ENCODE results near the gene EHMT1.
A peak's percentile ranks its signal among the peaks of the same experiment; 100 is the strongest.

EHMT1 gene

GRCh38 chr9:137742698-137743097 is 123.9 kb downstream of the EHMT1 start:
- H3K4me1 ChIP-seq (ENCODE audit: control insufficient read depth, low read depth, low read length): peaks cover 3% of the 10 kb centered on the region
- no peak overlapping the region for H3K27ac ChIP-seq (ENCODE audit: low read depth, low read length)
- H3K4ac ChIP-seq (ENCODE audit: low read depth, low read length): no peak overlapping the region
- no peak overlapping the region for H3K4me3 ChIP-seq (ENCODE audit: low read length)
- no peak overlapping the region for H2AK5ac ChIP-seq (ENCODE audit: low read length)
- H3K9ac ChIP-seq (ENCODE audit: low read length): no peak overlapping the region
- no peak overlapping the region for H2BK120ac ChIP-seq (ENCODE audit: low read depth, low read length)
- no peak overlapping the region for H4K5ac ChIP-seq (ENCODE audit: low read length)
- H3K79me1 ChIP-seq (ENCODE audit: low read length): peaks cover 8% of the 10 kb centered on the region
- H2BK15ac ChIP-seq (replicated peaks; ENCODE audit: low read depth): no peak overlapping the region
- H3K27me3 ChIP-seq (ENCODE audit: insufficient read depth, low read length, poor library complexity): no peaks in the 10 kb centered on the region
- H3K56ac ChIP-seq (ENCODE audit: low read length): no peak overlapping the region
- no peak overlapping the region for H4K8ac ChIP-seq (ENCODE audit: low read depth, low read length)
- no CpG with 5 or more reads among the region's 7 CpGs for WGBS (ENCODE audit: extremely low coverage, insufficient coverage, low lambda C conversion rate)
- H3K23ac ChIP-seq (ENCODE audit: low read length): no peak overlapping the region
- no peak overlapping the region for H3K18ac ChIP-seq (ENCODE audit: low read length)
- H3K79me2 ChIP-seq (ENCODE audit: control insufficient read depth, insufficient read depth, low read length): no peaks in the 10 kb centered on the region
- peaks cover 4% of the 10 kb centered on the region for H3K36me3 ChIP-seq (ENCODE audit: control insufficient read depth, insufficient read depth, low read length)
- no peak overlapping the region for H2BK5ac ChIP-seq (ENCODE audit: low read length)
- no peak overlapping the region for H3K4me2 ChIP-seq (ENCODE audit: low read length)
- DNase-seq: no peak

GRCh38 chr9:137743695-137744094 is 124.9 kb downstream of the EHMT1 start:
- Histone ChIP-seq H4K8ac (ENCODE audit: low read depth, low read length) (no peak overlapping the region), H3K4me3 (ENCODE audit: low read length) (no peak overlapping the region), H3K79me2 (ENCODE audit: control insufficient read depth, insufficient read depth, low read length) (peaks cover 1% of the 10 kb centered on the region), H3K18ac (ENCODE audit: low read length) (no peak overlapping the region), H3K56ac (ENCODE audit: low read length) (no peak overlapping the region), H3K36me3 (ENCODE audit: control insufficient read depth, insufficient read depth, low read length) (peaks cover 2% of the 10 kb centered on the region), H3K27ac (ENCODE audit: low read depth, low read length) (no peak overlapping the region), H4K5ac (ENCODE audit: low read length) (no peak overlapping the region), H2AK5ac (ENCODE audit: low read length) (no peak overlapping the region), H2BK5ac (ENCODE audit: low read length) (no peak overlapping the region), H3K4me2 (ENCODE audit: low read length) (no peak overlapping the region), H3K9ac (ENCODE audit: low read length) (no peak overlapping the region), H3K23ac (ENCODE audit: low read length) (no peak overlapping the region), H3K4ac (ENCODE audit: low read depth, low read length) (no peak overlapping the region), H2BK15ac (replicated peaks; ENCODE audit: low read depth) (no peak overlapping the region), H3K27me3 (ENCODE audit: insufficient read depth, low read length, poor library complexity) (no peaks in the 10 kb centered on the region), H3K79me1 (ENCODE audit: low read length) (peaks cover 12% of the 10 kb centered on the region), H3K4me1 (ENCODE audit: control insufficient read depth, low read depth, low read length) (peaks cover 3% of the 10 kb centered on the region), H2BK120ac (ENCODE audit: low read depth, low read length) (no peak overlapping the region)
- no peak for DNase-seq
- no CpG with 5 or more reads among the region's 19 CpGs for WGBS (ENCODE audit: extremely low coverage, insufficient coverage, low lambda C conversion rate)

GRCh38 chr9:137744632-137745183 is 125.9 kb downstream of the EHMT1 start:
- Histone ChIP-seq H2BK5ac (ENCODE audit: low read length) (no peak overlapping the region), H2BK120ac (ENCODE audit: low read depth, low read length) (no peak overlapping the region), H4K5ac (ENCODE audit: low read length) (no peak overlapping the region), H3K27ac (ENCODE audit: low read depth, low read length) (no peak overlapping the region), H4K8ac (ENCODE audit: low read depth, low read length) (no peak overlapping the region), H3K79me1 (ENCODE audit: low read length) (peaks cover 13% of the 10 kb centered on the region), H2BK15ac (replicated peaks; ENCODE audit: low read depth) (no peak overlapping the region), H3K4me3 (ENCODE audit: low read length) (no peak overlapping the region), H3K4ac (ENCODE audit: low read depth, low read length) (no peak overlapping the region), H3K4me1 (ENCODE audit: control insufficient read depth, low read depth, low read length) (peaks cover 3% of the 10 kb centered on the region), H3K18ac (ENCODE audit: low read length) (no peak overlapping the region), H3K36me3 (ENCODE audit: control insufficient read depth, insufficient read depth, low read length) (peaks cover 2% of the 10 kb centered on the region), H3K27me3 (ENCODE audit: insufficient read depth, low read length, poor library complexity) (no peaks in the 10 kb centered on the region), H3K23ac (ENCODE audit: low read length) (no peak overlapping the region), H3K4me2 (ENCODE audit: low read length) (no peak overlapping the region), H3K56ac (ENCODE audit: low read length) (no peak overlapping the region), H3K9ac (ENCODE audit: low read length) (no peak overlapping the region), H2AK5ac (ENCODE audit: low read length) (no peak overlapping the region), H3K79me2 (ENCODE audit: control insufficient read depth, insufficient read depth, low read length) (peaks cover 1% of the 10 kb centered on the region)
- DNase-seq: no peak
- WGBS (ENCODE audit: extremely low coverage, insufficient coverage, low lambda C conversion rate): no CpG with 5 or more reads among the region's 11 CpGs

GRCh38 chr9:137745541-137745991 is 126.8 kb downstream of the EHMT1 start:
- no peak overlapping the region for H4K5ac ChIP-seq (ENCODE audit: low read length)
- H3K27me3 ChIP-seq (ENCODE audit: insufficient read depth, low read length, poor library complexity): no peaks in the 10 kb centered on the region
- no peak overlapping the region for H4K8ac ChIP-seq (ENCODE audit: low read depth, low read length)
- H3K79me2 ChIP-seq (ENCODE audit: control insufficient read depth, insufficient read depth, low read length): peaks cover 1% of the 10 kb centered on the region
- peaks cover 3% of the 10 kb centered on the region for H3K4me1 ChIP-seq (ENCODE audit: control insufficient read depth, low read depth, low read length)
- DNase-seq: peak; percentile 87
- H2BK120ac ChIP-seq (ENCODE audit: low read depth, low read length): no peak overlapping the region
- no peak overlapping the region for H2AK5ac ChIP-seq (ENCODE audit: low read length)
- no peak overlapping the region for H3K9ac ChIP-seq (ENCODE audit: low read length)
- H3K4ac ChIP-seq (ENCODE audit: low read depth, low read length): no peak overlapping the region
- WGBS (ENCODE audit: extremely low coverage, insufficient coverage, low lambda C conversion rate): no CpG with 5 or more reads among the region's 10 CpGs
- no peak overlapping the region for H3K18ac ChIP-seq (ENCODE audit: low read length)
- no peak overlapping the region for H2BK15ac ChIP-seq (replicated peaks; ENCODE audit: low read depth)
- H3K36me3 ChIP-seq (ENCODE audit: control insufficient read depth, insufficient read depth, low read length): peaks cover 2% of the 10 kb centered on the region
- no peak overlapping the region for H3K4me3 ChIP-seq (ENCODE audit: low read length)
- no peak overlapping the region for H3K23ac ChIP-seq (ENCODE audit: low read length)
- peak overlapping the region; percentile 39 for H3K56ac ChIP-seq (ENCODE audit: low read length)
- no peak overlapping the region for H3K4me2 ChIP-seq (ENCODE audit: low read length)
- H3K79me1 ChIP-seq (ENCODE audit: low read length): peaks cover 14% of the 10 kb centered on the region
- peak overlapping the region; percentile 25 for H2BK5ac ChIP-seq (ENCODE audit: low read length)
- H3K27ac ChIP-seq (ENCODE audit: low read depth, low read length): no peak overlapping the region

- H2BK120ac ChIP-seq (ENCODE audit: low read depth, low read length): no peak overlapping the region
- H3K18ac ChIP-seq (ENCODE audit: low read length): no peak overlapping the region
- peaks cover 3% of the 10 kb centered on the region for H3K4me1 ChIP-seq (ENCODE audit: control insufficient read depth, low read depth, low read length)
- no peak overlapping the region for H3K4me3 ChIP-seq (ENCODE audit: low read length)
- H3K4me2 ChIP-seq (ENCODE audit: low read length): no peak overlapping the region
- H4K8ac ChIP-seq (ENCODE audit: low read depth, low read length): no peak overlapping the region
- H2AK5ac ChIP-seq (ENCODE audit: low read length): no peak overlapping the region
- no peaks in the 10 kb centered on the region for H3K27me3 ChIP-seq (ENCODE audit: insufficient read depth, low read length, poor library complexity)
- peaks cover 2% of the 10 kb centered on the region for H3K36me3 ChIP-seq (ENCODE audit: control insufficient read depth, insufficient read depth, low read length)
- no peak overlapping the region for H2BK5ac ChIP-seq (ENCODE audit: low read length)
- no peak overlapping the region for H3K27ac ChIP-seq (ENCODE audit: low read depth, low read length)
- H3K79me2 ChIP-seq (ENCODE audit: control insufficient read depth, insufficient read depth, low read length): peaks cover 1% of the 10 kb centered on the region
- H2BK15ac ChIP-seq (replicated peaks; ENCODE audit: low read depth): no peak overlapping the region
- H3K4ac ChIP-seq (ENCODE audit: low read depth, low read length): no peak overlapping the region
- H3K56ac ChIP-seq (ENCODE audit: low read length): no peak overlapping the region
- no CpG with 5 or more reads among the region's 15 CpGs for WGBS (ENCODE audit: extremely low coverage, insufficient coverage, low lambda C conversion rate)
- no peak overlapping the region for H4K5ac ChIP-seq (ENCODE audit: low read length)
- no peak for DNase-seq
- H3K9ac ChIP-seq (ENCODE audit: low read length): no peak overlapping the region
- H3K79me1 ChIP-seq (ENCODE audit: low read length): peaks cover 15% of the 10 kb centered on the region
- H3K23ac ChIP-seq (ENCODE audit: low read length): no peak overlapping the region
Measured at GRCh38 chr9:137748311-137748710, 129.5 kb downstream of the EHMT1 start.

DNA sequence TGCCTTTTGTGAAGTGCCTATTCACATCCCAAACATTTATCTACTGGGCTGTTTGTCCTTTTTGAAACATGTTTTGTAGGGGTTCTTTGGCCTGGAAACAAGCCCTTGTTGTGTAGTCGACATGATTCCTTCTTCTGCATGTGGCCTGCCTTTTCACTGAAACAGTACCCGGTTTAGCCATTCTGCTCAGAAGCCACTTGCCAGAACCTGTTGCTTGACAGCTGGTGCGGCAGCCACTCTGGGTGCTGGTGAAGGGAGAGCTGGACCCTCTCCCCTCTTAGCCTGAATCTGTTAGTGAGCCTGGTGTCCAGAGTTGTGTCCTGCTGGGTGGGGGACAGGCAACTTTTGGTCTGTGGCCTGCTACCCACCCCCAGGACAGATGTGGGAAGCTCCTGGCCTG is 129.9 kb downstream of the EHMT1 start:
- Histone ChIP-seq H2AK5ac (ENCODE audit: low read length) (no peak overlapping the region), H3K4ac (ENCODE audit: low read depth, low read length) (no peak overlapping the region), H3K27ac (ENCODE audit: low read depth, low read length) (no peak overlapping the region), H3K23ac (ENCODE audit: low read length) (no peak overlapping the region), H4K5ac (ENCODE audit: low read length) (no peak overlapping the region), H2BK15ac (replicated peaks; ENCODE audit: low read depth) (no peak overlapping the region), H2BK120ac (ENCODE audit: low read depth, low read length) (no peak overlapping the region), H3K79me2 (ENCODE audit: control insufficient read depth, insufficient read depth, low read length) (peaks cover 1% of the 10 kb centered on the region), H3K9ac (ENCODE audit: low read length) (no peak overlapping the region), H3K4me3 (ENCODE audit: low read length) (no peak overlapping the region), H3K36me3 (ENCODE audit: control insufficient read depth, insufficient read depth, low read length) (peaks cover 2% of the 10 kb centered on the region), H3K4me2 (ENCODE audit: low read length) (no peak overlapping the region), H3K18ac (ENCODE audit: low read length) (no peak overlapping the region), H2BK5ac (ENCODE audit: low read length) (no peak overlapping the region), H4K8ac (ENCODE audit: low read depth, low read length) (no peak overlapping the region), H3K79me1 (ENCODE audit: low read length) (peaks cover 15% of the 10 kb centered on the region), H3K56ac (ENCODE audit: low read length) (no peak overlapping the region), H3K4me1 (ENCODE audit: control insufficient read depth, low read depth, low read length) (peaks cover 3% of the 10 kb centered on the region), H3K27me3 (ENCODE audit: insufficient read depth, low read length, poor library complexity) (no peaks in the 10 kb centered on the region)
- DNase-seq: no peak
- WGBS (ENCODE audit: extremely low coverage, insufficient coverage, low lambda C conversion rate): no CpG with 5 or more reads among the region's 3 CpGs

Data from mesendoderm (in vitro differentiated cells).